Fibroblast of lung (primary cell): ENCODE measurements around the gene TRAPPC2. TPM values are rescaled to one million over a fixed set of nuclear protein-coding genes. Genes with fewer than 3 reads are reported as not detected.

ENCODE experiments used
- DNase-seq, 2 donors: peaks; one replicate each; pipeline versions ENCODE4 v3.0.0 to v3.0.0-alpha.2; 2010; ENCODE audit warnings: low read depth in 2 of 2
- H2AFZ ChIP-seq: 2 replicates; pipeline ENCODE4 v1.5.1; 2012; ENCODE audit warnings: low read length, control low read depth, inconsistent platforms
- H3K27ac ChIP-seq: 2 replicates; pipeline ENCODE4 v1.5.1; 2011; ENCODE audit warnings: low read length, control low read depth; ENCODE audit not compliant: insufficient read depth
- H3K27me3 ChIP-seq: 2 replicates; pipeline ENCODE4 v1.5.1; 2011; ENCODE audit warnings: mild to moderate bottlenecking, low read length; ENCODE audit not compliant: control insufficient read depth, insufficient read depth
- H3K36me3 ChIP-seq: 2 replicates; pipeline ENCODE4 v1.5.1; 2011; ENCODE audit warnings: low read length; ENCODE audit not compliant: control insufficient read depth, insufficient read depth
- H3K4me1 ChIP-seq: 2 replicates; pipeline ENCODE4 v1.5.1; 2011; ENCODE audit warnings: low read length; ENCODE audit not compliant: control insufficient read depth, insufficient read depth; ENCODE audit errors: extremely low read depth
- H3K4me2 ChIP-seq: 2 replicates; pipeline ENCODE4 v1.5.1; 2011; ENCODE audit warnings: low read length, control low read depth; ENCODE audit not compliant: insufficient read depth; ENCODE audit errors: extremely low read depth
- H3K4me3 ChIP-seq, 4 experiments: fragments of 200-600 bp in 1 of 4; sonication (generic) in 1 of 4; replicated peaks in 1 of 4; 2 replicates each; pipeline ENCODE4 v1.5.1; 2011 to 2016; ENCODE audit warnings: low read length in 4 of 4, low read depth in 3 of 4, mild to moderate bottlenecking in 3 of 4, control low read depth in 2 of 4, inconsistent platforms in 1 of 4, mixed read lengths in 1 of 4; ENCODE audit not compliant: insufficient read depth in 1 of 4; ENCODE audit errors: control extremely low read depth in 1 of 4
- H3K79me2 ChIP-seq: 2 replicates; pipeline ENCODE4 v1.5.1; 2012; ENCODE audit warnings: mild to moderate bottlenecking, low read length, inconsistent platforms; ENCODE audit not compliant: control insufficient read depth, insufficient read depth
- H3K9ac ChIP-seq: 2 replicates; pipeline ENCODE4 v1.5.1; 2011; ENCODE audit warnings: mild to moderate bottlenecking, low read length, control low read depth; ENCODE audit not compliant: insufficient read depth
- H3K9me3 ChIP-seq: 2 replicates; pipeline ENCODE4 v1.5.1; 2012; ENCODE audit warnings: low read depth, low read length; ENCODE audit not compliant: control insufficient read depth, insufficient read depth
- H4K20me1 ChIP-seq: 2 replicates; pipeline ENCODE4 v1.5.1; 2011; ENCODE audit warnings: low read length; ENCODE audit not compliant: control insufficient read depth, insufficient read depth; ENCODE audit errors: extremely low read depth
- EZH2 ChIP-seq: IDR thresholded peaks from 2 replicates; pipeline ENCODE4 v1.5.1; 2012; ENCODE audit warnings: low read length, control low read depth, mild to moderate bottlenecking; ENCODE audit errors: missing control alignments
- polyA plus RNA-seq, 2 donors: library from polyadenylated mRNA; depleted of rRNA in 1 of 2; stranded (reverse) in 1 of 2; unstranded in 1 of 2; fragments of >200 nt; gene quantifications; 2 replicates each; pipeline ENCODE4 v1.2.1, GENCODE V29; 2011 to 2012; ENCODE audit warnings: missing spikeins in 1 of 2
- total RNA-seq: library from RNA; depleted of rRNA; stranded (reverse); fragments of >200 nt; gene quantifications from 2 replicates; pipeline ENCODE4 v1.2.1, GENCODE V29; 2014
- TF ChIP-seq, protein P1 (sequence below), 2 donors: IDR thresholded peaks in 1 of 2; conservative IDR thresholded peaks in 1 of 2; 1 replicate in 1 of 2; 2 replicates in 1 of 2; pipeline ENCODE4 v1.5.1; 2011 to 2012; ENCODE audit warnings: low read length in 2 of 2, control low read depth in 1 of 2, inconsistent platforms in 1 of 2, low read depth in 1 of 2, mild to moderate bottlenecking in 1 of 2

TRAPPC2 gene
- total and polyA plus RNA-seq, 2 donors (not counting 1 experiment from before 2014, with no cell fraction given), result 16.0 to 22.0 TPM

- Histone ChIP-seq H3K27me3 (no peaks in the 10 kb centered on the region), H3K4me1 (no peaks in the 10 kb centered on the region), H3K27ac (no peak overlapping the region), H2AFZ (no peak overlapping the region), H3K79me2 (peaks cover 44% of the 10 kb centered on the region), H3K9ac (no peak overlapping the region), H3K36me3 (no peaks in the 10 kb centered on the region), H3K9me3 (no peaks in the 10 kb centered on the region), H4K20me1 (peaks cover 3% of the 10 kb centered on the region), H3K4me2 (no peak overlapping the region), H3K4me3 (no peak overlapping the region)
- TF ChIP-seq, protein P1, sequence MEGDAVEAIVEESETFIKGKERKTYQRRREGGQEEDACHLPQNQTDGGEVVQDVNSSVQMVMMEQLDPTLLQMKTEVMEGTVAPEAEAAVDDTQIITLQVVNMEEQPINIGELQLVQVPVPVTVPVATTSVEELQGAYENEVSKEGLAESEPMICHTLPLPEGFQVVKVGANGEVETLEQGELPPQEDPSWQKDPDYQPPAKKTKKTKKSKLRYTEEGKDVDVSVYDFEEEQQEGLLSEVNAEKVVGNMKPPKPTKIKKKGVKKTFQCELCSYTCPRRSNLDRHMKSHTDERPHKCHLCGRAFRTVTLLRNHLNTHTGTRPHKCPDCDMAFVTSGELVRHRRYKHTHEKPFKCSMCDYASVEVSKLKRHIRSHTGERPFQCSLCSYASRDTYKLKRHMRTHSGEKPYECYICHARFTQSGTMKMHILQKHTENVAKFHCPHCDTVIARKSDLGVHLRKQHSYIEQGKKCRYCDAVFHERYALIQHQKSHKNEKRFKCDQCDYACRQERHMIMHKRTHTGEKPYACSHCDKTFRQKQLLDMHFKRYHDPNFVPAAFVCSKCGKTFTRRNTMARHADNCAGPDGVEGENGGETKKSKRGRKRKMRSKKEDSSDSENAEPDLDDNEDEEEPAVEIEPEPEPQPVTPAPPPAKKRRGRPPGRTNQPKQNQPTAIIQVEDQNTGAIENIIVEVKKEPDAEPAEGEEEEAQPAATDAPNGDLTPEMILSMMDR (conservative IDR thresholded peaks at IDR 0.05 in 1 of 2, IDR thresholded peaks at IDR 0.05 in 1 of 2; ENCODE audit: low read depth in 1 of 2, low read length in 2 of 2), result no peak
- TF ChIP-seq EZH2, result no peak
- no peak for DNase-seq
Measured at GRCh38 chrX:13698432-13698831, 36.0 kb downstream of the TRAPPC2 start.

GRCh38 chrX:13697976-13698375 lies 36.4 kb downstream of the TRAPPC2 start:
- Histone ChIP-seq H3K36me3 (no peaks in the 10 kb centered on the region), H3K9me3 (no peaks in the 10 kb centered on the region), H3K4me2 (no peak overlapping the region), H2AFZ (no peak overlapping the region), H3K4me1 (no peaks in the 10 kb centered on the region), H4K20me1 (peaks cover 3% of the 10 kb centered on the region), H3K27me3 (no peaks in the 10 kb centered on the region), H3K4me3 (no peak overlapping the region), H3K79me2 (peaks cover 46% of the 10 kb centered on the region), H3K9ac (no peak overlapping the region), H3K27ac (no peak overlapping the region)
- TF ChIP-seq EZH2, result no peak
- TF ChIP-seq, protein P1 (conservative IDR thresholded peaks at IDR 0.05 in 1 of 2, IDR thresholded peaks at IDR 0.05 in 1 of 2; ENCODE audit: low read depth in 1 of 2, low read length in 2 of 2), result no peak
- DNase-seq, result no peak

DNA sequence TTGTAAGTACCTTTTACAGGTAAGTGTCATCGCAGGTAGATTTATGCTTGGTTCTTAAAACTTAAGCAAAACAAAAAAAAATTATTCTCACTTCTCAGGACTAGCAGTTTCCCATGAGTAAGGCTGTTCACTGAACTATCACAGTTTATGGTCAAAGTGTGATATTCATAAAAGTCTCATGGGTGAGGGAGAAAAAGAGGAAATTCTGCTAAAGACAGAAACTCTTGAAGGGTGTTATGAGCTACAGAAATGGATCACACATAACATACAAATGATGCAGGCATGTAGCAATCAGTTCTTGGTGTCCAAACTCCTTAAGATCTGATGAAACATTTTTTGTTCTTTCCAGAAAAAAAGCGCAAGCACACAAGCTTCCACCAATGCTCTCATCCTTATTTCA lies 37.0 kb downstream of the TRAPPC2 start:
- no peak overlapping the region for H2AFZ ChIP-seq
- H3K27ac ChIP-seq, result no peak overlapping the region
- H4K20me1 ChIP-seq, result peaks cover 3% of the 10 kb centered on the region
- TF ChIP-seq, protein P1 (conservative IDR thresholded peaks at IDR 0.05 in 1 of 2, IDR thresholded peaks at IDR 0.05 in 1 of 2; ENCODE audit: low read depth in 1 of 2, low read length in 2 of 2), result no peak
- no peak for TF ChIP-seq EZH2
- no peaks in the 10 kb centered on the region for H3K4me1 ChIP-seq
- H3K79me2 ChIP-seq, result peaks cover 51% of the 10 kb centered on the region
- H3K36me3 ChIP-seq, result no peaks in the 10 kb centered on the region
- no peaks in the 10 kb centered on the region for H3K27me3 ChIP-seq
- no peak overlapping the region for H3K4me3 ChIP-seq
- H3K9ac ChIP-seq, result no peak overlapping the region
- H3K9me3 ChIP-seq, result no peaks in the 10 kb centered on the region
- no peak for DNase-seq
- H3K4me2 ChIP-seq, result no peak overlapping the region
